DND-41 (cell line): Measurements from ENCODE around the gene TMEM86B.

Experiments used
- ATAC-seq: fragments of 200-7000 bp; cut with Tn5 transposase; 3 replicates; pipeline ENCODE4 v1.9.1; 2021; ENCODE audit warnings: low read depth; ENCODE audit not compliant: insufficient read depth
- DNase-seq: peaks from one replicate; pipeline ENCODE4 v3.0.0-alpha.2; 2020
- H2AFZ ChIP-seq: 2 replicates; pipeline ENCODE4 v1.6.0; 2012; ENCODE audit warnings: low read depth, low read length
- H3K27ac ChIP-seq: 2 replicates; pipeline ENCODE4 v1.5.1; 2012; ENCODE audit warnings: low read length, inconsistent platforms
- H3K27me3 ChIP-seq: fragments of 200-600 bp; sonication (generic); 2 replicates; pipeline ENCODE4 v1.6.0; 2012; ENCODE audit warnings: low read length, mild to moderate bottlenecking, inconsistent platforms; ENCODE audit not compliant: insufficient read depth, poor library complexity
- H3K36me3 ChIP-seq: 2 replicates; pipeline ENCODE4 v1.5.1; 2012; ENCODE audit warnings: low read length, inconsistent platforms; ENCODE audit not compliant: insufficient read depth
- H3K4me1 ChIP-seq: 2 replicates; pipeline ENCODE4 v1.5.1; 2012; ENCODE audit warnings: mild to moderate bottlenecking, low read length; ENCODE audit not compliant: insufficient read depth
- H3K4me2 ChIP-seq: 2 replicates; pipeline ENCODE4 v1.6.0; 2012; ENCODE audit warnings: mild to moderate bottlenecking, moderate library complexity, low read length, inconsistent platforms; ENCODE audit not compliant: insufficient read depth
- H3K4me3 ChIP-seq, 2 experiments: fragments of 200-600 bp in 1 of 2; shearing (Covaris generic) in 1 of 2; 2 replicates each; pipeline ENCODE4 v1.5.1; 2012 to 2016; ENCODE audit warnings: inconsistent platforms in 2 of 2, low read length in 2 of 2, mild to moderate bottlenecking in 2 of 2, low read depth in 1 of 2, moderate library complexity in 1 of 2
- H3K79me2 ChIP-seq: 2 replicates; pipeline ENCODE4 v1.6.0; 2012; ENCODE audit warnings: low read length, inconsistent platforms; ENCODE audit not compliant: insufficient read depth
- H3K9ac ChIP-seq: 2 replicates; pipeline ENCODE4 v1.6.0; 2012; ENCODE audit warnings: low read depth, mild to moderate bottlenecking, inconsistent platforms, low read length, moderate library complexity
- H3K9me3 ChIP-seq: 2 replicates; pipeline ENCODE4 v1.5.1; 2012; ENCODE audit warnings: low read length, moderate library complexity, mild to moderate bottlenecking, inconsistent platforms; ENCODE audit not compliant: insufficient read depth, severe bottlenecking
- H4K20me1 ChIP-seq: 2 replicates; pipeline ENCODE4 v1.6.0; 2012; ENCODE audit warnings: low read length; ENCODE audit not compliant: insufficient read depth
- EZH2 ChIP-seq: IDR thresholded peaks from 3 replicates; pipeline ENCODE4 v1.6.1; 2012; ENCODE audit warnings: borderline replicate concordance, low read depth, mild to moderate bottlenecking, moderate library complexity, low read length, inconsistent platforms; ENCODE audit not compliant: severe bottlenecking
- TF ChIP-seq, protein P1 (sequence below): IDR thresholded peaks from 2 replicates; pipeline ENCODE4 v1.5.1; 2012; ENCODE audit warnings: borderline replicate concordance, low read length, moderate library complexity, mild to moderate bottlenecking; ENCODE audit not compliant: poor library complexity, severe bottlenecking; ENCODE audit errors: extremely low read depth

The TMEM86B gene, protein sequence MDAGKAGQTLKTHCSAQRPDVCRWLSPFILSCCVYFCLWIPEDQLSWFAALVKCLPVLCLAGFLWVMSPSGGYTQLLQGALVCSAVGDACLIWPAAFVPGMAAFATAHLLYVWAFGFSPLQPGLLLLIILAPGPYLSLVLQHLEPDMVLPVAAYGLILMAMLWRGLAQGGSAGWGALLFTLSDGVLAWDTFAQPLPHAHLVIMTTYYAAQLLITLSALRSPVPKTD

DNA sequence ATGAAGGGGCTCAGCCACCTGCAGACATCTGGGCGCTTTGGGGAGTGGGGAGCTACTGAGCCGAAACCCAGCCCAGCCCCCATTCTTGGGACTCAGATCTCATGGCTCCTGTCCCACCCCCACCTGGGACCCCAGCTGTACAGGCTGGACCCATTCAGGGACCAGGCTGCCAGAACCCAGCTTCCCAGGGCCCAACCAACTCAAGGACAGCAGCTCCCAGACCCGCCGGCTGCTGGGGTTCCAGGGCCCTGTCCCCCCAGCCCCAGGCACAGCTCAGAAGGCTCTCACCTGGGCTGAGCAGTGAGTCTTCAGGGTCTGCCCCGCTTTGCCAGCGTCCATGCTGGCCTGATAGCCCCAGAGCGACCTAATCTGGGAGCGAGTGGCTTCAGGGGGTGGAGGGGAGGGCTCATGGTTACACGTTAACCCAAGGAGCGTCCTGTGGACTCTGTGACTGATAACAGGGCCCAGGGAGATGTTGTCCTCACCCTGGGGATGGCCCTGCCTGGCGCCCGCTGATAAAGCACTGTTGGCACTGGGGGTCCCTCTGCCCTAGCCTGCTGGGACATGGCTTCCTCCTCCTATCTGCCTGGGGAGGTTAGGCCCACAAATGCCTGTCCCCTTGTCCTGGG, at the start of gene TMEM86B:
Gene TMEM86B, minus strand, starts transcription at position 361 of the 629 bp plus-strand sequence. Its CDS starts 22 bp downstream, at position 339.
- no peak within 1 kb of the TSS for H2AFZ ChIP-seq
- H3K27ac ChIP-seq: no peak within 1 kb of the TSS
- DNase-seq (no peak), ATAC-seq (no peak)
- H4K20me1 ChIP-seq: peaks cover 69% of the 10 kb centered on the region
- no peak within 1 kb of the TSS for H3K4me3 ChIP-seq
- no peak within 1 kb of the TSS for H3K4me2 ChIP-seq
- peaks cover 80% of the 10 kb centered on the region for H3K36me3 ChIP-seq
- H3K79me2 ChIP-seq: no peaks in the 10 kb centered on the region
- no peaks in the 10 kb centered on the region for H3K4me1 ChIP-seq
- H3K9me3 ChIP-seq: no peaks in the 10 kb centered on the region
- H3K27me3 ChIP-seq: no peaks in the 10 kb centered on the region
- TF ChIP-seq, protein P1, sequence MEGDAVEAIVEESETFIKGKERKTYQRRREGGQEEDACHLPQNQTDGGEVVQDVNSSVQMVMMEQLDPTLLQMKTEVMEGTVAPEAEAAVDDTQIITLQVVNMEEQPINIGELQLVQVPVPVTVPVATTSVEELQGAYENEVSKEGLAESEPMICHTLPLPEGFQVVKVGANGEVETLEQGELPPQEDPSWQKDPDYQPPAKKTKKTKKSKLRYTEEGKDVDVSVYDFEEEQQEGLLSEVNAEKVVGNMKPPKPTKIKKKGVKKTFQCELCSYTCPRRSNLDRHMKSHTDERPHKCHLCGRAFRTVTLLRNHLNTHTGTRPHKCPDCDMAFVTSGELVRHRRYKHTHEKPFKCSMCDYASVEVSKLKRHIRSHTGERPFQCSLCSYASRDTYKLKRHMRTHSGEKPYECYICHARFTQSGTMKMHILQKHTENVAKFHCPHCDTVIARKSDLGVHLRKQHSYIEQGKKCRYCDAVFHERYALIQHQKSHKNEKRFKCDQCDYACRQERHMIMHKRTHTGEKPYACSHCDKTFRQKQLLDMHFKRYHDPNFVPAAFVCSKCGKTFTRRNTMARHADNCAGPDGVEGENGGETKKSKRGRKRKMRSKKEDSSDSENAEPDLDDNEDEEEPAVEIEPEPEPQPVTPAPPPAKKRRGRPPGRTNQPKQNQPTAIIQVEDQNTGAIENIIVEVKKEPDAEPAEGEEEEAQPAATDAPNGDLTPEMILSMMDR: no peak
- TF ChIP-seq EZH2: no peak
- H3K9ac ChIP-seq: no peak within 1 kb of the TSS

GRCh38 chr19:55277494-55277893, 48.9 kb upstream of the TMEM86B start:
- H3K27me3 ChIP-seq: no peaks in the 10 kb centered on the region
- no peaks in the 10 kb centered on the region for H4K20me1 ChIP-seq
- no peaks in the 10 kb centered on the region for H3K9me3 ChIP-seq
- H3K9ac ChIP-seq: no peak overlapping the region
- no peak for ATAC-seq
- H3K4me1 ChIP-seq: peaks cover 21% of the 10 kb centered on the region
- H3K79me2 ChIP-seq: peaks cover 16% of the 10 kb centered on the region
- peaks cover 48% of the 10 kb centered on the region for H3K36me3 ChIP-seq
- H3K27ac ChIP-seq: no peak overlapping the region
- no peak for DNase-seq
- TF ChIP-seq EZH2: no peak
- TF ChIP-seq, protein P1: no peak
- no peak overlapping the region for H2AFZ ChIP-seq
- no peak overlapping the region for H3K4me3 ChIP-seq
- no peak overlapping the region for H3K4me2 ChIP-seq

- Histone ChIP-seq H3K4me1 (peaks cover 21% of the 10 kb centered on the region), H3K79me2 (peaks cover 16% of the 10 kb centered on the region), H2AFZ (no peak overlapping the region), H3K36me3 (peaks cover 52% of the 10 kb centered on the region), H3K9me3 (no peaks in the 10 kb centered on the region), H3K27ac (no peak overlapping the region), H3K4me3 (no peak overlapping the region), H3K27me3 (no peaks in the 10 kb centered on the region), H3K9ac (no peak overlapping the region), H3K4me2 (no peak overlapping the region), H4K20me1 (no peaks in the 10 kb centered on the region)
- DNase-seq (no peak), ATAC-seq (no peak)
- TF ChIP-seq, protein P1: no peak
- TF ChIP-seq EZH2: no peak
These were observed 48.3 kb upstream of the TMEM86B start for GRCh38 chr19:55276720-55277430.
